ENCODE measurements around the gene ABCC5.
"Not testable (repeated sequence)": the region's sequence is repeated elsewhere in the genome, so short reads cannot be mapped to it uniquely, and the experiment has no call there.

The ABCC5 gene

GRCh38 chr3:184017672-184018423, at the start of gene ABCC5:
Gene ABCC5, minus strand, starts transcription at chr3:184017884. Its CDS starts 3,492 bp downstream, at chr3:184014392.
- DNase-seq: peak; percentile 86 to 88

GRCh38 chr3:184066211-184066610, 48.5 kb upstream of the ABCC5 start:
- DNase-seq: no peak

DNA sequence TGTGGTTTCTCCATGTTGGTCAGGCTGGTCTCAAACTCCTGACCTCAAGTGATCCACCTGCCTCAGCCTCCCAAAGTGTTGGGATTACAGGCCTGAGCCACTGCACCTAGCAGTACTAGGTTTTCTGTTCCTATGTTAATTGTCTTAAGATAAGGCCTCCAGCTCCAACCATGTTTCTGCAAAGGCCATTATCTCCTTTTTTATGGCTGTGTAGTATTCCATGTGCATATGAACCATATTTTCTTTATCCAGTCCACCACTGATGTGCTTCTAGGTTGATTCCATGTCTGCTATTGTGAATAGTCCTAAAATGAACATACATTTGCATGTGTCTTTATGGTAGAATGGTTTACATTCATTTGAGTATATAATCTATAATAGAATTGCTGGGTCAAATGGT, 45.0 kb upstream of the ABCC5 start:
- no peak for DNase-seq

DNA sequence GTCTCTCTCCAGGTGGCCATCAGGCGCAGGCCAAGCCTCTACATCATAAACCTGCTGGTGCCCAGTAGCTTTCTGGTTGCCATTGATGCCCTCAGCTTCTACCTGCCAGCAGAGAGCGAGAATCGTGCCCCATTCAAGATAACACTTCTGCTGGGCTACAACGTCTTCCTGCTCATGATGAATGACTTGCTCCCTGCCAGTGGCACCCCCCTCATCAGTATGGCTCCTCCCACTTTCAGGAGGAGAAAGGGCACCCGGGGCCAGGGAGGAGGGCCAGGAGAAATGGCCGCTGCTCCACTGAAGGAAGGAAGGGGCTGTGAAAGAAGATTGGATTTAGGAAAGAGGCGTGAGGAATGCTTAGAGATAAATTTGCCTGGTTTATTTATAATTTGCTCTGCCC, 41.7 kb upstream of the ABCC5 start:
- DNase-seq: no peak

DNA sequence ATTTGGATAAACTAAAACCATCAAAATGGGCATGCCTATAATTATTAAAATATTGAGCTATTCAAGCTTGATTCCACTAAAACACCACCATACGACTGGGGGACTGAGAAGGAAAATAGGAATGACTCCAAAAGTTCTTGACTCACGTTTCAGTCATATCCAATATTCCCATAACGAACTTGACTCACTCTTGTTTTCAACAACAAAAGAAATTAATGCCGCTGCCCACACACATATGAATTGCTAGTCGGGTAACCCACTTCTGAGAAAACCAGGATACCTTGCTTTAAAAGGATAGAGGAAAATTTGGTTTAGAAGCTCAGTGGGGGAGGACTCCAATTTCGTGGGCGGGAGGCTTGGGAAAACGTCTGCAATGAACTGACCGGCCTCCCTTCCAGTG, 40.3 kb upstream of the ABCC5 start:
- no peak for DNase-seq

DNA sequence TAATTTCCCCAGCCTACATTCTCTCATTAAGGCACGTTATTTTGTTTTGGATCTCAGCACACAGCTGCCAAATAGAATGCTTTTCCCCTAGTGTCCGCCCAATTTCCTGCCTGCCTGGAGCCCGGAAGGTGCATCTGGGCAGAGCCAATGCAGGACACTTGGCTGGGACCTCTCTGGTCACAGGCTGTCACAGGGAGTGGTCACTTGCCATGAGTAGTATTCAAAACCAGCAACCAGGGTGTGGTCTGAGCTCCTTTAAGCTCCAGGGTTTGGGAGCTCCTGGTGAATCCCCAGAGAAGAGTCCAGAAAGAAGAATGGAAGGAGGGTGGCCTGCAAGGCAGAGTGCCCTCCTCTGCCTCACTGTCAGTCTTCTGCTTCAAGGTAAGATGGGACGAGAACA, 35.1 kb upstream of the ABCC5 start, which contains the start of gene HTR3C:
Gene HTR3C, plus strand, starts transcription at position 281 of the 400 bp plus-strand sequence. Its CDS starts 34 bp downstream, at position 315.
- no peak for DNase-seq

GRCh38 chr3:184050217-184050847, 32.6 kb upstream of the ABCC5 start:
- no peak for DNase-seq

GRCh38 chr3:184045995-184046394, 28.3 kb upstream of the ABCC5 start:
- no peak for DNase-seq

GRCh38 chr3:184042617-184043016, 24.9 kb upstream of the ABCC5 start:
- no peak for DNase-seq

DNA sequence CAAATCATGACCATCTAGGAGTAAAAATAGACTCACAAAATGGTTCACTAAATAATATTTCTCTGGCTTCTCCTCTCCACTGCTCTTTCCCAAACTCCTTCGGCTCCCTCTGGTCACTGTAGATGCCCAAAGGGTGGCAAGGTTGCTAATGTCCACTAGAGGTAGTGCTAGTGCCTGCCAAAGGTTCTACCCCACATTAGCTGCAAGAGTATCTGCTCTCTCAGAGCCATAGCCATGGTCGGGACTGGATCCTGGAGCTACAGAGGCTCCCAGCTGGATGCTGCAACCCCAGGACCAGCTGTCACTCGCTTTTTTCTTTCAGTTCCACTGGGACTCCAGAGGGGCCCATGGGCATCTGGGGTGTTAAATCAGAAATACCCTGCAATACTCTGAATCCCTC, 22.3 kb upstream of the ABCC5 start:
- no peak for DNase-seq

DNA sequence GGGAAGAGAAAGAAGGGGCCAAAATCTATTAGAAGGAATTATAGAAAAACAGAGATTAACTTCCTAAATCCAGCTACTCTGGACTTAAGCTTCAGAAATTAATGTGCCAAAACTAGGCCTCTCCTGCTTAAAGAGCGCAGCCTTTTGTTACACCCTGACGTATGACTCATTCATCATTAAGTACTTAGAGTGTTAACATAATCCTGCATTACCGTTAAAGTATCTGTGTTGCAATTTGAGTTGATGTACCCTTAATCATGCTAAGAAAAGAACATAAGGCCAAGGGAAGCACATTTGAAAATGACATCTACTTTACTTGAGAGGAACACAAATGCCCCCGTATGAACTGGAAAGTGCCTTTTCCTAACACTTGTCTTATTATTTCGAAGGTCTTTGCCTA, 21.7 kb upstream of the ABCC5 start:
- no peak for DNase-seq

GRCh38 chr3:184038307-184038706, 20.6 kb upstream of the ABCC5 start:
- not testable (repeated sequence) for DNase-seq

DNA sequence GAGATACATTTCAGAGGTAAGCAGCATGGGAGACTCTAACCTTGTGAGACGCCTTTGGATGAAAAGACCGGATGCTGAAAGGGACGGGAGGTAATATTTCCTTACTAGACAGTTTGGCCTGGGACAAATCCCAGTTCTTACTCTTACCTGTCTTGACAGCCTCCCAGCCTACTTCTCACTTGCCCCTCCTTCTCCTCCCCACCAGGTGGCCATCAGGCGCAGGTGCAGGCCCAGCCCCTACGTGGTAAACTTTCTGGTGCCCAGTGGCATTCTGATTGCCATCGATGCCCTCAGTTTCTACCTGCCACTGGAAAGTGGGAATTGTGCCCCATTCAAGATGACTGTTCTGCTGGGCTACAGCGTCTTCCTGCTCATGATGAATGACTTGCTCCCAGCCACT, 20.1 kb upstream of the ABCC5 start:
- DNase-seq: no peak

DNA sequence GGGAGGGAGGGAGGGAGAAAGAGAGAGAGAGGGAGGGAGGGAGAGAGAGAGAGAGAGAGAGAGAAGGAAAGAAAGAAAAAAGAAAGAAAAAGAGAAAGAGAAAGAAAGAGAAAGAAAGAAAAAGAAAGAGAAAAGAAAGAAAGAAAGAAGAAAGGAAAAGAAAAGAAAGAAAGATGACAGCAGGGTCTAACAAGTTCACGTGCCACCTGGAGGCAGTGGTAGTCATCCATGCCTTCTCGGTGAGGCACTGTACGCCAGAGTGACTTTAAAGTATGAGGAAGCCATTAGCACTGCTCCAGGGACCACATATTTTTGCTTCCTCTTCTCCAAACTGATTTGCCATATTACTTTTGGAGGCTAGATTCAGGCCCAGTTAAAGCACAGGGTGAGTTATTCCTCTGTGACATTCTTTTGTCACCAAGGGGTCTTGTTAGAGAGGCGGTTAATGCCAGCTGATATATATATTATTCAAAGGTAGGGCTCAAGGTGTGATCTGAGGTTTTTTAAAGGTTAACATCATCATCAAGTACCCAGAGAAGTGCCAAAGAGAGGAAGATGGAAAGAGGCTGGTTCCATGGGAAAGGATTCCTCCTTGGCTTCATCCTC, 13.6 kb upstream of the ABCC5 start, which contains the start of gene HTR3D:
Gene HTR3D, plus strand, starts transcription at position 556 of the 606 bp plus-strand sequence. Its CDS starts 0 bp downstream, at position 556.
- no peak for DNase-seq

DNA sequence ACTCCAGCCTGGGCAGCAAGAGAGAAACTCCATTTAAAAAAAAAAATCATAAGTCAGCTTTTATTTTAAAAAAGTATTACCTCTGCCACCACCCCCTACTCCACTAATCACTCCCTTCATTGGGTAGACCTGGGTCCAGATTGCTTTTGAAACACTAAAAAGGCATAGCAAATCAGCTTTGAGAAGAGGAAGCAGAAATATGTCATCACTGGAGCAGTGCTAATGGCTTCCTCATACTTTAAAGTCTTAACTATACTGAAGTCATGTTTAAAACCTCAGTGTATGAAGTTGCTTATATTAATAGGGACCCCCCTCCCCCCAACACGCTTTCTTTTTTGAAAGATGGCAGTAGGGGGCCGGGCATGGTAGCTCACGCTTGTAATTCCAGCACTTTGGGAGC, 12.9 kb upstream of the ABCC5 start:
- no peak for DNase-seq

DNA sequence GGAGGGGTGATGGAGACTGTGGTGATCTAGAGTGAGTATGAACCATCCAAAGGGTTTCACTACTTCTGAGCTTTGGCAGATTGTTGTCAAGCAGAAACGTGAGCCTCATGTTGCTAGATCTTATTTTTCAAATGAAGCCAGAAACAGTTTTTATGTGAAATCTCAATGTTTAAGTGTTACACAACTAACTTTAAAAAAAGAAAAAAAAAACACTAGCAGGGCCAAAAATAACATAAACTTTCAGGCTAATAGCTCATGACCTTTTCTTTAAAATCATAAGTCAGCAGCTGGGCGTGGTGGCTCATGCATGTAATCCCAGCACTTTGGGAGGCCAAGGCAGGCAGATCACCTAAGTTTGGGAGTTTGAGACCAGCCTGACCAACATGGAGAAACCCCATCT, 11.8 kb upstream of the ABCC5 start:
- no peak for DNase-seq

GRCh38 chr3:184028275-184028890, 10.7 kb upstream of the ABCC5 start:
- not testable (repeated sequence) for DNase-seq

DNA sequence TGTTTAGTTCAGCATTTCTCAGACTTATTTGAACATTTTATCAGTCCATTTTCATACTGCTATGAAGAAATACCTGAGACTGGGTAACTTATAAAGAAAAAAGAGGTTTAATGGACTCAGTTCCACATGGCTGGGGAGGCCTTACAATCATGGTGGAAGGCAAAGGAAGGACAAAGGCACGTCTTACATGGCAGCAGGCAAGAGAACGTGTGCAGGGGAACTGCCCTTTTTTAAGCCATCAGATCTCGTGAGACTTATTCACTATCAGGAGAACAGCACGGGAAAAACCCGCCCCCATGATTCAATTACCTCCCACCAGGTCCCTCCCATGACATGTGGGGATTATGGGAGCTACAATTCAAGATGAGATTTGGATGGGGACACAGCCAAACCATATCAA, 7.6 kb upstream of the ABCC5 start:
- DNase-seq: not testable (repeated sequence)

- DNase-seq: no peak
Observed at GRCh38 chr3:184022323-184022722, 4.6 kb upstream of the ABCC5 start.

- DNase-seq: no peak
Observed at GRCh38 chr3:184018424-184018973, 815 bp upstream of the ABCC5 start.

GRCh38 chr3:184016811-184017671, 643 bp downstream of the ABCC5 start:
- peak; percentile 56 to 64 for DNase-seq

DNA sequence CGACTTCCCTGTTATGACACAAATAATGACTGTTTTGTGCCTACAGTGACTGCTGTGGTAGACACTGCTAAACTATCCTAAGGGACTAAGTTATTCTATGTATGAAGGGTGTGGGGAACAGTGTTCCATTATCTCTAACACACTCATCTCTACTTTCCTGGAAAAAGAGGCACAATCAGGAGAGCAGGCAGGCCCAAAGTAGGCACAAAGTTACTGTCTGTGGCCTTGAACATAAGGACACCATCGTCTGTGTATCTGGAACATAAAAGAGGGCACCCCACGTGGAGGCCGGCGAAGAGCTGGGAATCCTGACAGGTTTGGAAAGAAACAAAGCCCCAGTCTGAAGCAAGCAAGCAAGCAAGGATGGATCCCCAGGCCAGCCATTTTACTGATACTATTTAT, 1.5 kb downstream of the ABCC5 start:
- no peak for DNase-seq
